Stomach (tissue), 9 donors: Measurements from ENCODE around the gene GET3. TPM values are rescaled to one million over a fixed set of nuclear protein-coding genes. Genes with fewer than 3 reads are reported as not detected.
A peak's percentile ranks its signal among the peaks of the same experiment; 100 is the strongest.

Experiments
- DNase-seq, 2 donors: peaks; one replicate each; pipeline versions ENCODE4 v3.0.0 to v3.0.0-alpha.2; 2013 to 2019
- H3K27ac ChIP-seq, 5 donors: fragments of 200-600 bp in 4 of 5; sonication (generic) in 4 of 5; one replicate each; pipeline ENCODE4 v1.5.1; 2013 to 2019; ENCODE audit warnings: mild to moderate bottlenecking in 1 of 5, moderate library complexity in 1 of 5
- H3K27me3 ChIP-seq, 3 donors: fragments of 200-600 bp; sonication (generic); one replicate each; pipeline ENCODE4 v1.5.1; 2017 to 2019; ENCODE audit warnings: mixed run types in 1 of 3
- H3K36me3 ChIP-seq, 4 donors: fragments of 200-600 bp; sonication (generic); 1 replicate in 3 of 4; 2 replicates in 1 of 4; pipeline ENCODE4 v1.5.1; 2016 to 2019
- H3K4me1 ChIP-seq, 4 donors: fragments of 200-600 bp; sonication (generic); one replicate each; pipeline ENCODE4 v1.5.1; 2016 to 2019
- H3K4me3 ChIP-seq, 4 donors: fragments of 200-600 bp; sonication (generic) in 3 of 4; one replicate each; pipeline ENCODE4 v1.5.1; 2016 to 2019; ENCODE audit warnings: mild to moderate bottlenecking in 1 of 4
- H3K9me3 ChIP-seq, 4 donors: fragments of 200-600 bp; sonication (generic); one replicate each; pipeline ENCODE4 v1.5.1; 2016 to 2019
- CTCF ChIP-seq, 7 experiments: fragments of 450-650 bp in 4 of 7; fragments of 200-600 bp in 3 of 7; sonication (generic) in 3 of 7; IDR thresholded peaks; one replicate each; pipeline ENCODE4 v1.5.1; 2016 to 2019; ENCODE audit warnings: antibody characterized with exemption in 7 of 7, control low read depth in 2 of 7, mild to moderate bottlenecking in 1 of 7
- EP300 ChIP-seq: sonication (generic); formaldehyde crosslinking; IDR thresholded peaks from one replicate; pipeline ENCODE4 v1.6.1; 2017; ENCODE audit warnings: antibody characterized with exemption
- POLR2A ChIP-seq, 4 donors: fragments of 450-650 bp; IDR thresholded peaks; one replicate each; pipeline ENCODE4 v1.6.1; 2016; ENCODE audit warnings: antibody characterized with exemption in 4 of 4, control low read depth in 2 of 4, mild to moderate bottlenecking in 1 of 4, moderate library complexity in 1 of 4
- POLR2AphosphoS5 ChIP-seq, 3 donors: sonication (generic); formaldehyde crosslinking; IDR thresholded peaks; one replicate each; pipeline ENCODE4 v1.6.1; 2016; ENCODE audit warnings: antibody characterized with exemption in 3 of 3
- WGBS, 5 donors: extraction: QIAGEN DNeasy Blood & Tissue Kit in 3 of 5; methylation state at CpG; one replicate each; pipeline versions ENCODE4 v1.1.5 to v1.1.7; 2013 to 2018; 5-methylcytosine and 5-hydroxymethylcytosine counted together
- intact Hi-C: fragments of 100-400 bp; cut with DNase I; formaldehyde crosslinking; loops from one replicate; pipeline ENCODE4 v1.15.1; 2023; ENCODE audit warnings: low total_unique reads
- polyA plus RNA-seq, 3 donors: library from polyadenylated mRNA; stranded (reverse); fragments of 200-250 nt; gene quantifications; one replicate each; pipeline ENCODE4 v1.2.3, GENCODE V29; 2013
- total RNA-seq, 5 donors: library from RNA; depleted of rRNA; stranded (reverse); fragments of >200 nt; gene quantifications; one replicate each; pipeline versions ENCODE4 v1.1.0 to v1.2.3, GENCODE V29; 2014 to 2016
- donor health status: healthy with polysubstance abuse.
- donor health status: Bipolar disorder and iron deficiency.
- donor health status: healthy.

GET3 gene
- total and polyA plus RNA-seq, 8 donors: 0.89 to 90.4 (median 21.8) TPM

GRCh38 chr19:12703046-12703445 lies 34.3 kb upstream of the GET3 start:
- TF ChIP-seq EP300 (no peak), POLR2AphosphoS5 (IDR thresholded peaks at IDR 0.05) (no peak), POLR2A (IDR thresholded peaks at IDR 0.05) (no peak), CTCF (IDR thresholded peaks at IDR 0.05) (no peak)
- H3K27me3 ChIP-seq: no peaks in the 10 kb centered on the region
- no peaks in the 10 kb centered on the region for H3K4me1 ChIP-seq
- peaks cover 69 to 96% (median 95%) of the 10 kb centered on the region in 4 donors for H3K36me3 ChIP-seq
- intact Hi-C loops: no loop called here
- no peak overlapping the region for H3K27ac ChIP-seq
- 62 to 76% (median 67%) methylated on average over 8 to 9 of the region's 9 CpGs for WGBS, 5 donors
- no peak overlapping the region for H3K4me3 ChIP-seq
- no peaks in the 10 kb centered on the region for H3K9me3 ChIP-seq
- DNase-seq: peak in 1 of 2 donors; percentile 59

- Histone ChIP-seq H3K27ac (no peak overlapping the region), H3K27me3 (no peaks in the 10 kb centered on the region), H3K4me3 (no peak overlapping the region), H3K36me3 (peaks cover 88 to 100% (median 100%) of the 10 kb centered on the region in 4 donors), H3K4me1 (no peaks in the 10 kb centered on the region), H3K9me3 (no peaks in the 10 kb centered on the region)
- DNase-seq: no peak
- WGBS, 5 donors: 92 to 98% (median 95%) methylated on average over 8 to 13 of the region's 13 CpGs
- TF ChIP-seq POLR2AphosphoS5 (IDR thresholded peaks at IDR 0.05) (no peak), POLR2A (IDR thresholded peaks at IDR 0.05) (no peak), CTCF (IDR thresholded peaks at IDR 0.05) (no peak), EP300 (no peak)
- intact Hi-C loops: no loop called here
Measured at GRCh38 chr19:12705169-12705568, 32.1 kb upstream of the GET3 start.

GRCh38 chr19:12705654-12706331 lies 31.5 kb upstream of the GET3 start:
- Histone ChIP-seq H3K27me3 (no peaks in the 10 kb centered on the region), H3K4me1 (no peaks in the 10 kb centered on the region), H3K4me3 (no peak overlapping the region), H3K27ac (no peak overlapping the region), H3K9me3 (no peaks in the 10 kb centered on the region), H3K36me3 (peaks cover 89 to 100% (median 100%) of the 10 kb centered on the region in 4 donors)
- TF ChIP-seq CTCF (IDR thresholded peaks at IDR 0.05) (no peak), POLR2AphosphoS5 (IDR thresholded peaks at IDR 0.05) (no peak), POLR2A (IDR thresholded peaks at IDR 0.05) (no peak), EP300 (no peak)
- intact Hi-C loops: no loop called here
- WGBS, 5 donors: 87 to 93% (median 93%) methylated on average over 22 to 29 of the region's 29 CpGs
- DNase-seq: no peak

- Histone ChIP-seq H3K4me1 (no peaks in the 10 kb centered on the region), H3K27me3 (no peaks in the 10 kb centered on the region), H3K9me3 (no peaks in the 10 kb centered on the region), H3K4me3 (no peak overlapping the region), H3K36me3 (peaks cover 89 to 100% (median 100%) of the 10 kb centered on the region in 4 donors), H3K27ac (no peak overlapping the region)
- TF ChIP-seq CTCF (IDR thresholded peaks at IDR 0.05) (no peak), POLR2A (IDR thresholded peaks at IDR 0.05) (no peak), EP300 (no peak), POLR2AphosphoS5 (IDR thresholded peaks at IDR 0.05) (no peak)
- intact Hi-C loops: no loop called here
- DNase-seq: no peak
- WGBS, 5 donors: 92 to 96% (median 93%) methylated on average over 10 to 13 of the region's 13 CpGs
Measured at GRCh38 chr19:12706332-12706718, 31.0 kb upstream of the GET3 start.
